Limb (tissue), 2 donors: ENCODE data around the gene RBBP8NL.

Experiments
- DNase-seq, 2 donors: peaks; one replicate each; pipeline ENCODE4 v3.0.0-alpha.2; 2016; ENCODE audit errors: extremely low spot score in 2 of 2

Gene RBBP8NL

DNA sequence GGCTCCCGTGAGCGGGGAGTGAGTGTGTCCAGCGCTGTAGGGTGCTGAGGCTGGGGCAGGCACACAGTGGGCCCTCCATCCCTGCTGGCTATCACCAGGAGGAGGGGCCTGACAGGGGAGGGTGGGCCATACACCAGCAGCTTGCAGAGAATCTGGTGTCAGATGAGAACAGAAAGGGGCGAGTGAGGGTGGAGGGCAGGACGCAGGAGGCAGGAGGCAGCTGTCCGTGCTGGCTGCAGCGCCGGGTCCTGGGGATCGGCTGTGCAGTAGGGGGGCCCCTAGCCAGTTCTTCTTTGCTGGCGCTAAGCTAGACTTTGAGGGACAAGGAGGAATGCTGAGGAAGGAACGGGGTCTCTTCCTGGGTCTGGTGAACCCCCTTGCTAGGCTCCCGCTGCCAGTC is 18.7 kb downstream of the RBBP8NL start:
- DNase-seq = no peak

DNA sequence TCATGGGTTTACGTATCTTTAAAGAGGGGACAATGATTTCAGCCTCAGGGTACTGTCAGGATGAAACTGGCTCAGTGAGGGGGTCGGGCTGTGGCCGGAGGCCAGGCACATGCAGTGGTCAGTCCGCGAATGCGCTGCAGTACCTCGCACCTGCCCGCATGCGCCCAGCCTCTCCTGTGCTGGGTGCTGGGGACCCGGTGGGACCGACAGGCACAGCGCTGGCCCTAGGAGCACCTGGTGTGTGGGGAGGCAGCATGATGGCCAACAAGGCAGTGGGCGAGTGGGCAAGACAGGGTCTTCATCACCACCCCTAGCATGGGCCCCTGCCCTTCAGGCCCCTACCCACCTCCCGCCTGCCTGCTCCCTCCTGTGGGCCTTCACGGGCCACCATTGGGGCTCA is 19.3 kb downstream of the RBBP8NL start:
- no peak for DNase-seq

DNA sequence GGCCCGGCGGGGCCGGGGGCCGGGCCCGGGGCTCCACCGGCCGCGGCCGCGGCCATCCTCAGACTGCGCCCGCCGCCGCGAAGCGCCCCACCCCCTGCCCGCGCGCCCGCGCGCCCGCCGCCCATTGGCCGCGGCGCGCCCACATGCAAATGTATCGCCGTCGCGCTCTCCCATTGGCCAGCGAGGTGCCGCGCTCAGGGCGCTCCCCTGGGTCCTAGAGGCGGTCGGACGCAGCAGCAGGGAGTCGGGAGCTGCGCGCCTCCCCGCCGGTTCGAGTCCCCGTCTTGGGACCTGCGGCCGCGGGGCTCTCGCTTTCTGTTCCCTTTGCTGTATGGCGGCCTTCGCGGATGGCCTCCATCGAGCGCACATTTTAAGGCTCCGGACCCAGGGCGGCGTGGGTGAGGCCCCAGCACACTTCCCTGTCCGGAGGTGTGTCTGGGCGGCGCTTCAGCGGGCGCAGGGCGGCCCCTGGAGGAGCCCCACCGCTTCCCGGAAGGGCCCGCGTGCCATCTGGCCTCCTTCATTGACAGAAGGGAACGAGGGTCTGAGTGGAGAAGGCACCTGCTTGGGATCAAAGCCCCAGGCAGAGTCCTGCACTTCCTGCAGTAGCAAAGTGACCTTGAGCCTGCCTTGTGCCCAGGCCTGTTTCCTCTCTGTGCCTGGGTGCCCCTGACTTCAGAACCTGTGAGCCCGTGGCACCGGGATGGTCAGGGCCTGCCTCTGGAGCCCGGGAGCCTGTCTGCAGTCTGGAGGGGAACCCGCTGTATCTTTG is 19.9 kb downstream of the RBBP8NL start, which contains the start of gene CABLES2:
Gene CABLES2 (minus strand): TSS at position 65 of the 772 bp plus-strand sequence. CDS start 9 bp downstream, at position 56.
- peak; percentile 95 for DNase-seq

DNA sequence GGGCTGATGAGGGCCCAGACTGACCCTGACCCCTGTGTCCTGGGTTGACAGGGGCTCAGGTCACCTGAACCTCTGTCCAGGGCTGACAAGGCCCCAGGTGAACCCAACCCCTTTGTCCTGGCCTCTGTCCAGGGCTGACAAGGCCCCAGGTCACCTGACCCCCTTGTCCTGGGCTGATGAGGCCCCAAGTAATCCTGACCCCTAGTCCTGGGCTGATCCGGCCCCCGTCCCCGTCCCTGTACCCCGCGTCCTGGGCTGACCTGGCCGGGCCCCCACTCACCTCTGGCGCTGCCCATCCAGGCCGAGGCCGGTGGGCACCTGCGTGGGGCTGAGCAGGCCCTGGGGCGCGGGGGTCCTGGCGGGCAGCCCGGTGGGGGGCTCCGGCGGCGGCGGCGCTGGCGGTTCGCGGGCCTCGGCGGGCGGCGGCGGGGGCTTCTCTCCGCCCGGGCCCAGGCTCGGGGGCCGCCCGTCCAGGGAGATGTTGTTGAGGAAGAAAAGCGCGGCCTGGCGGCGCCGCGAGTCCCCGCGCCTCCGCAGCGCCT is 20.6 kb downstream of the RBBP8NL start:
- DNase-seq = no peak

DNA sequence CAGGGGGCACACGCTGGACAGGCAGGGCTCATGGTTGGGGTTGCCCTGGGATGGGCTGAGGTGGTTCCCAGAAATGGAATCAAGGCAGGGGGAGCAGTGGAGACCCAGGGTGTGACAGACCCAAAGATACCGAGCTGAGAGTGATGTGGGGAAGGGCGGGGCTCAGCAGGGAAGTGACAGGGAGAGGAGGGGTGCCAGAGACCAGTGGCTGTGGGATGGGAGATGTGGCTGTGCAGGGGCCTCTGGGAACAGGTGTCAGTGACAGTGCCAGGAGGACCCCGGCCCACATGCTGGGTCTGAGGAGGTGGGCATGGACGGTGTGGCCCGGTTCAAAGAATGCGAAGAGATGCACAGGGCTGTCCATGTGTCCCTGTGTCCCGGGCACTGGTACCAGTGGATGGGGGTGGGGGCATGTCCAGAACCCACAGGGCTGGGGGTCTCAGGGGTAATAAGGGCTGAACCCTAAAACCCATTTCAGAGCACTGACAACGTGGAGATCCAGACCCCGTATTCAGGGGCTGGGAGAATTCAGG is 21.3 kb downstream of the RBBP8NL start:
- DNase-seq = no peak

DNA sequence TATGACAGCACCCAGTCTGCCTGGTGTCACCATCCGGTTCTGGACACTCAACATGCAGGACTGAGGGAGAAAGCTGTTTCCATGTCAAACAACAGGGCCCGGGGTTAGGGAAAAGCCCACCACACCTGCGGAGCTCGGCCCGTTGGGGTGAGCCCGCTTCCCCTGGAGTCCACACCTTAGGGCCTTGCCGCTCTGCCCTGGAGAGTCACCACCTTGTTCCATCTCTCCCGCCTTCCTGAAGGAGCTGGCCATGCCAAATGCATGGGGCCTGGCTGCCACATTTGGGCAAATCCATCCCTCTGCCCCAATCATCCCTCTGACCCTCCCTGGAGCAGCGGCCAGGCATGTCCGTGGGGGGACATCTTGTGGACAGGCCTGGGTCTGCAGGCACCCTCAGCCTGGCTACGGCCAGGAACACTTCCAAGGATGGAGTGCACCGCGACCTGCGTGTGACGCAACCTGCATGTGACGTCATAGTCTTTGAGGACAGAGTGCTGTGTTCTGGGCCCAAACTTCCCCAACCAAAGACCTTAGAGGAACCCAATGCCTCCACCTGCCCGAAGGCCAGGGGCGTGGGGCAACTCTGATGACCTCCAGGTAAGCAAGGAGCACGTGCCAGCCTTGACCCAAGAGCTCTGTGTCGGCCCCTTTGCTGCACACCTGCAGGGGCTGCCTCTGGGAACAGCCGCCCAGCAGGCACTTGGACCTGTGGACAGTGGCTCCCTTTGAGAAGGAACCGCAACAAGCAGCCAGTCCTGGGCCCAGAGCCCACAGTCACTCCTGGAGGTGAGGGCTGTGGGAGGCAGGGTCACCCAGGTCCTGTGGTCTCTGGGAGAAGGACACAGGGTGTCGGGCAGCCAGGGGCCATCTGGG is 22.0 kb downstream of the RBBP8NL start:
- no peak for DNase-seq

DNA sequence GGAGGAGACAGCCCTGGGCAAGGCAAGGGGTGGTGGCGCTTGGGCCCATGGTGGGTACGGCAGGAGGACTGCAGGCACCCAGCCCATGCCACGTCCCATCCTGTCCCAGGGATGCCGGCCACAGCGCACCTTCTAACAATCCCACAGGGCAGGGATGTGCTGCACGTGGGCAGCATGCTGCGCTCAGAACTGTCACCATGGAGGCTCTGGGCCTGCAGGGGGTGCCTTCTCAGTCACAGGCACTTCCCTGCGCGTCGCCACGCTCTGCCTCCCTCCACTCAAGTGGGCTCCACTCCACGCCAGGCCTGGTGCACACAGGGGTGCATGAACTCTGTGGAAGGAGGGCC is 22.6 kb downstream of the RBBP8NL start:
- DNase-seq = no peak

DNA sequence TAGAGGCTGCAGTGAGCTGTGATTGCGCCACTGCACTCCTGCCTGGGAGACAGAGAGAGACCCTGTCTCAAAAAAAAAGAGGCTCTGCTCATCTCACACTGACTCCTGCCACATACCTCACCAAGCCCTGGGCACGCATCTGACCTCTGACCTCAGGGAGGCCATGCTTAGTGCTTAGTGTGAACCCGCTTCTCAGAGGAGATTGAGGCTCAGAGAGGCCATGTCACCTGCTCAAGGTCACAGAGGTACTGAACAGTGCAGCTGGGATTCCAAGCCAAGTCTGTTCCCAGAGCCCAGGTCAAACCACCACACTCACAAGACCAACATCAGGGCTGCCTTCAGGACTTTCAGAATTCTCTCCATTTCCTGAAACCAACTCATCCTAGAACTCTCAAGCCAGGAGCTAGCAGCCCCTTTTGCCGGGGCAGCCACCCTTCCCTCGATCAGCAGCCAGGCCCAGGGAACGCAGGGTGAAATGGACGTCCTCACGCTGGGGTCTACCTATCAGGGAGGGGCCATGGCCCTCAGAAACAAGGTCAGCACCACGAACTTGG is 23.1 kb downstream of the RBBP8NL start:
- no peak for DNase-seq

DNA sequence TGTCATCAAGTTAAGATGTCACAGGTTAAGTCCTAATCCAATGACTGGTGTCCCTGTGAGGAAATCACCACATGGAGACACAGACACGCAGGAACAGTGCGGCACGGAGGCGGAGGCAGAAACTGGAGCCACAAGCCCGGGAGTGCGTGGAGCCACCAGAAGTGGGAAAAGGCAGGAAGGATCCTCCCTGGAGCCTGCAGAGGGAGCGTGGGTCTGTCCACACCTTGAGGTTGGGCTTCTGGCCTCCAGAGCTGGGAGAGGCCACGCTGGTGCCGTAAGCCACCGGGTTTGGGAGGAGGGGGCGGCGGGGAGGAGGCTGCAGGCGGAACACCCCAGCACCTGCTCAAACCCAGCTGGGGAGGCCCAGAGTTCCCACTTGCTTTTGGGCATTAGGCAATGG is 24.0 kb downstream of the RBBP8NL start:
- DNase-seq = no peak

DNA sequence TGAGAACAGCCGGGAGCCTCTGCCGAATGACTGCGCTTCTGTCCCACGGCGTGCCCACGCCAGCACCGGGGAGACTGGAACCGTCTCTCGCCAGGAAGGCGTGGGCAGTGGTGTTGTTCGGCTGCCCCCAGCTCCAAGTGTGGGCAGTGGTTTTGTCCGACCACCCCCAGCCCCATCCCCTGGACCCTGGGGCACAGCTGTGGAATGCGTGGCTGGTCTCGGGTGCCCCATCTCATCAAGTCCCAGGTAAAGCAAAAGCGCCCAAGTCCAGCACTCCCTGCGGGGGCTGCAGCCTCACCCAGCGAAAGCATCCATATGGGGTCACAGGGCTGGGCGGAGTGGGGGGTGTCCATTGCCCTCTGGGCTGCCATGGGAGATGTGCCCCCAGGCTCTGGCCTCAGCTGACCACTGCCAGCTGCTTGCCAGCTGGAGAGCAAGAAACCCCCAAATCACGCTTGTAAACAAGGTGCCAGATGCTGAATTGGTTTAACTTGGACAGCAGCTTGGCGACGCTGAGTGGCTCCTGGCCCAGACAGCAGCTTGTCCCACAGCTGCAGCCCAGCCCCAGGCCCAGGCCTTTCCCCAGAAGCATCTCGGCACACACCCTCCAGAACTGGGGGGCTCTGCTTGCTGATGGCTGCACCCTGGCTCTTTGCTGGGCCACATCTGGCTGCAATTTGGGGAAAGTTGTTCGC is 24.7 kb downstream of the RBBP8NL start:
- DNase-seq = no peak

DNA sequence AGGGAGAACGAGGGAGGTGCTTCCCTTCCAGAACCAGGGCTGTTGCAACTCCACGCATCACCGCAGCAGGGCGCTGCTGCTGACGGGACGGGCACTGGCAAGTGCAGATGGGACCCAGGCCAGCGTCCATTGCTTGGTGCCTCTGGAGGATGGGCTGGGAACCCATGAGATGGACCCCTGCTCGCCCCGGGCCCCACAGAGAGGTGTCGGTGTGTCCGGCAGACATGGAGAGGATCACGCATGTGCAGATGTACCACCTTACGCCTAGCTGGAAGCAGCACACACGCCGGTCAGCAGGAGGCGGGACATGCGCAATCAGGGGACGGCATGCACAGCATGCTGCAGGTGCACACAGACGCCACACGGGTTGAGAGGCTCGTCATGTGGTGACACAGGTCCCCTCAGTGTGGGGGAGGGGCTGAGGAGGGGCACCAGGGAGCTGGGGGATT is 26.0 kb downstream of the RBBP8NL start:
- no peak for DNase-seq

DNA sequence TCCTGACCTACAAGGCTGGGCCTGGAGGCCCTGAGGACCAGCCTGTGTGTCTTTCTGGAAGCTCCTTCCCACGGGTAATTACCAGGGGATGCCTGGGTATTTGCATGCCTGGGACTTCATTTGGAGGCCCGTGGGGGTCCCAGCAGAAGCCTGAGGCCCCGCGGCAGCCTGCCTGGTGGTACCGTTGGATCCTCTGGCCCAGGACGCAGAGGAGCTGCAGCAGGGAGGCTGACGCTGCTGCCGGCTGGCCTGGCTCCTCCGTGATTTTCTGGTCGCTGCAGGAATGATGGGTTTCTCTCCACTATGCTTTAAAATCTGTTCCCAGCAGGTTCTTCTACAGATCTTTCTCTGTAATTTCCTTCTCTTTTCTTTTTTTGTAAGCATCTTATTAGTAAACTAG is 26.8 kb downstream of the RBBP8NL start:
- DNase-seq = no peak

DNA sequence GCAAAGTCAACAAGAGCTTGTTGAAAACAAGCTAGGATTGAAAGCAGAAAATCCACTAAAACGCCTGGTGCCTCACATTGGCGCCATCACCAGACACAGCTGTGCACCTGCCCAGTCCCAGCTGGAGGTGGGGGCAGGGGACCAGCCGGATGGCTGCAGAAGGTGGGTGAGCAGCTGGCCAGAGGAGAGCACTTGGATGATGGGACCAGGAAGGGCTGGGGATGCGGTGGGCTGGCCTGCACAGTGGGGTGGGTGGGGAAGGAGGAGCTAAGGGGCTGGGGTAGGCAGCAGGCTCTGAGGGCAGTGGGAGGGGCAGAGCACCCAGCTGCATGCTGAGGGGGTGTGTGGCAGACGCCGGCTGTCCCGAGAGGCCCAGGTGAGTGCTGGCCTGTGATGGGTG is 27.3 kb downstream of the RBBP8NL start:
- DNase-seq = no peak

DNA sequence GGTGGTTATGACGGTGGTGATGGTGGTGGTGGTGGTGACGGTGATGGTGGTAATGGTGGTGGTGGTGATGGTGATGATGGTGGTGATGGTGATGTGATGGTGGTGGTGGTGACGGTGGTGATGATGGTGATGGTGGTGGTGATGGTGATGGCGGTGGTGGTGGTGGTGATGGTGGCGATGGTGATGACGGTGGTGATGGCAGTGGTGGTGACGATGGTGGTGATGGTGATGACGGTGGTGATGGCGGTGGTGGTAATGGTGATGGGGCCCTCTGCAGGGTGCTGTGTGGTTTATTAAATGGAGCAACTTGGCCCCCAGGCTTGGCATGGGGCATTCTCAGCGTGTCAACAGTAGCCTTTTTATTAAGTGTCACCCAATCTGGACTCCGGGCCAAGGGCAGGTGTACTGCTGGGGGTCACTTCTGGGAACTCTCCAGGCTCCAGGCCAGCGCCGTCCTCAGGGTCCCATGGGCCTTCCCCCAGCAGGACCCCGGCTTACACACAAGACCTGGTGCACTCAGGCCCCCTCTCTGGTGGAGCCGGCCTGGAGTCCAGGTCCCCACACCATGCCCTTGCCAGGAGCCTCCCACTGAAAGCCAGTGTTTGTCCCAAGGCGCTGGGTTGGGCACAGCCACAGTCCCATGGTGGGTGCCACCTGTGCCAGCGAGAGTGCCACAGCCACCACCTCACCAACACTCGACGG is 29.1 kb downstream of the RBBP8NL start:
- DNase-seq = no peak

DNA sequence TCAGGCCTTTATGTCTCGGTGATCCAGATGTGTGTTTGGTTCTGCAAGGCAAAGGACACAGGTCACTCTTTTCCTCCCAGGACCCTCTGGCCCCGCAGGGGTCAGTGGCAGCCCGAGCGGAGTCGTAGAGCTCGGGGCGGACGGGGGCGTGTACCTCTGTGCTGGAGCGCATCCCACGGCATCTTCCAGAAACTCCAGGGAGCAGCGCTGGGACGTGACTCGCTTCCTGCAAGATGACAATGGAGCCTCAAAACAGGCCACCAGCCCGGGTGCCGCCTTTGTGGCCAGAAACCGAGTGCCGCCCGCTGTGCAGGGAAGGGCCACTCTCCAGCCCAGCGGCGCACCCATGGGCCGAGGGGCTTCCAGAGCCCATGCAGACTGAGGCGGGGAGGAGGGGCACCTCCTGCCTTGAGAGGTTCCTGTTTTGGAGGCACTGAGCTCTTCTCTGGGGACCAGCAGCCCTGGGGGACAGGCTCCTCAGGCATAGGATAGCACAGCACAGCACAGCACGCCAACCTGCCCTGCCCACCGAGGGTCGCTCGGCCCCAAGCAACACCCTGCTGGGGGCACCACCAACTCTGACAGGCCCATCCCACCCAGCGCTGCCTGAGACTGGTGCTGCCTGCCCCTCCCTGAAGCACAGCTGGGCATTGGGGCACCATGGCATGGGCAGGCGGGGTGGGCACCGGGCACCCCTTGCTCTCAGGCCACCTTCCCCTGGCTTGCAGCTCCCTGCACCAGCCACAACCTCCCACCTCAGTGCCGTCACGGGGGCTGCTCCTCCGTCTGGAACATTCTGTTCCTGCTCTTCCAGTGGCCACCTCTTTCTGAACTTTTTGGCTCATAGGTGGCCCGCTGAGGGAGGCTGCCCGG is 30.7 kb downstream of the RBBP8NL start:
- DNase-seq = no peak

DNA sequence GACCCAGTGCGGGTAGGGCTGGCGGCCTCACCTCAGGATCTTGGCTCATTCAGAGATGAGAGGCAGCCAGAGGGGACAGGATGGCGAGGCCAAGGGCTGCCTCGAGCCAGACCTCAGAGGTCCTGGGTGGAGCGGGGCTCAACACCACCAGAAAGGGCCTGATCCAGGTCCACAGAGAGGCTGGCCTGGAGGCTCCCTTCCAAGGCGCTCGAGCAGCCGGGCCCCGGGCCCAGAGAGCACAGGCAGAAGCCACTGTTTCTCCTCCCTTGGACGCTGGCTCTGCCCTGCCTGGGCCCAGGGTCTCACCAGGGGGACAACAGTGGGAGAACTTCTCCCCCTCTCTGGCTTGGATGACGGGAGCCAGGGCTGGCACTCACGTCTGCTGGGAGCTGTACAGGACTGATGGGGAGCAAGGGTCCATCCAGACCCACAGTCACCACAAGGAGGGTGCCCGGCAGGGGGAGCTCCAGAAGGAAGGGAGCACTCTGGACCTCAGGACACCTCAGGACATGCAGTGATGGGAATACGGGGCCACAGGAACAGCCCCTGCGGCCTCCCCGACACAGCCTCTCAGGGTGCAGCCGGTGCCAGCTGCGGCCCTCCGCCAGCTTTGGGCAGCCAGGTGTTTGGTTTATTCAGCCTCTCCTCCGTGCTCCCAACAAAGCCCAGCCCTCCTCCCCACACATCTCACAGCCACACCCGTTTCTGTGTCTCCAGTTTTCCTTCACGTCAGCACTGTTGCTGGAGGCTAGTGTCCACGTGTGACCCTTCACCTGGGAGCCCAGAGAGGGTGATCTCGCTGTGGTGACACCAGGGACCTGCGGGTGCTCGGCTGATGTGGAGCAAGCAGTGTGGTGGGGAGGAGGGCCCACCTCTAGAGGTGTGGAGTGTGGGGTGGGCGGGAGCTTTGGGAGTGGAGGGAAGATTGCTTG is 31.8 kb downstream of the RBBP8NL start:
- no peak for DNase-seq

DNA sequence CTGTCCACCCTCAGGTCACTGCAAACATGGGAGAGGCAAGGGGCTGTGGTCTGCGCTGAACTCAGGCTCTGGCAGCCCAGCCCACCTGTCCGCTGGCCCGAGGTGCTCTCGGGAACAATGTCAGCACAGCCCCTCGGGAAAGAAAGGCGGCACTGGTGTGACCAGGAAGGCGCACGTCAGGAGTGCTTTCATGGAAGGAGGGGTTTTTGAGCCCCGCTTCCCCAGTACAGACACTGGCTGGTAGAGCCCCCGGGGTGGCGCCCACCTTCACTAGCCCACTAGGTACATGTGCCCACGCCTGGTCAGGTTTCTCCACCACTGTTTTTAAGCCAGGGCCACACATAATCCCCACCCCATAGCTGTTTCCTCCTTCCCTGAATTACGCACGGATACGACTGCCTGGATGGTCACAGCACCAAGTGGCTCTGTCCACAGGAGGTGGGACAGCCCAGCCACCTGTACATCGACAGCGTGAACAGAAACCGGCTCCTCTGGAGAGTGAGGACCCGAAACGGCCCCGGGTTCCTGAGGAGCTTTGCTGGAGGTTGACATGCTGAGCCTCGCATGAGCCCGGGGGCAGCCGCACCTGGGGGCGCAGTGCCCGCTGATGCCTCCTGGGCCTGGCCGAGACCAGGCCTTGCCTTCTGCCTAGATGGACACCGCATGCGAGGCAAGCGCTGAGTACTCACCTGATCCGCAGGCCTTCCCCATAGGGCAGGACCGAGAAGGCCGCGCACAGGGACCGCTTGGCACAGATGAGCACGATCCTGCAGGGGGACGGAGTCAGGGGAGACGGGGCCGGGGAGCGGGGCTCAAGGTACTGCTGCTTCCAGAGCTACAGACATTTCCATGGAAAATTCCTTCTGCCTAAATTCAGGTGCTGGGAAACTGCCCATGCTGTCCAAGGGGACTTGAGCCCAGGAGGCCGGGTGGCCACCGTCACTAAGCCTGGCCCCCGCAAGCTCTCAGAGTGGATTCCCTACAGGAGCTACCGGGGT is 32.8 kb downstream of the RBBP8NL start:
- no peak for DNase-seq
